SW 1271 (cell line): ENCODE measurements around the gene MYLK2.
"Not testable (repeated sequence)": the region's sequence is repeated elsewhere in the genome, so short reads cannot be mapped to it uniquely, and the experiment has no call there.

Source experiments
- DNase-seq, 2 experiments: peaks; one replicate each; lab custom pipeline; 2025; lab: John Stamatoyannopoulos, UW

Gene MYLK2

DNA sequence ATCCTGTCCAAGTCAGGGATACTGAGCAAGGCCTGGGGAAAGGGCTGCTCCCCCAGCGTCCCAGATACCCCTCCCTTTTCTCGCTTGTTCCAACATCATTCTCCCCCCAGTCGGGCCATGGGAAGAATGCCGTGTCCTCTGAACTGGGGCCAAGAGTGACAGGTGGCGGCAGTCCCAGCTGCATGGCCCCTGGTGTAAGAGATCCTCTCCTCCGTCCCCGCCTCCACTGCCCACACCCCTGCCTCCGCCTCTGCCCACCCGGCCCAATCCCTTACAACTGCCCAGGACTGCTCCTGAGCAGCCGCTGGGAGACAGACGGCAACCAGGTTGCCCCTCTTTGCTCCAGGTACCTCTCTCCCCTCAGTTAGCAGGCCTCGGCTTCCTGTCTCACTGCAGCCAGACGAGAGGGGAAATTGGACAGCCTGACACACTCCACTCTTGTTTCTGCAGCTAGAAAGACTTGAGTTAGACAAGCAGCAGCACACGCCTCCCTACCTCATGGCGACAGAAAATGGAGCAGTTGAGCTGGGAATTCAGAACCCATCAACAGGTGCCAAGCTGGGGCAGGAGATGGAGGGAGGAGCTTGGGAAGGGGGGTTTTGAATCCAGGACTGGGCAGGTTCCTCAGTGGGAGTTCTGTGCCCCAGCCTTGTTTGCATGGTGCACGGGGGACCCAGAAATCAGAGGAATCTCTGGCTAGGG, at the start of gene MYLK2:
Gene MYLK2 (plus strand): TSS at position 274 of the 702 bp plus-strand sequence. CDS start 225 bp downstream, at position 499.
- no peak for DNase-seq

DNA sequence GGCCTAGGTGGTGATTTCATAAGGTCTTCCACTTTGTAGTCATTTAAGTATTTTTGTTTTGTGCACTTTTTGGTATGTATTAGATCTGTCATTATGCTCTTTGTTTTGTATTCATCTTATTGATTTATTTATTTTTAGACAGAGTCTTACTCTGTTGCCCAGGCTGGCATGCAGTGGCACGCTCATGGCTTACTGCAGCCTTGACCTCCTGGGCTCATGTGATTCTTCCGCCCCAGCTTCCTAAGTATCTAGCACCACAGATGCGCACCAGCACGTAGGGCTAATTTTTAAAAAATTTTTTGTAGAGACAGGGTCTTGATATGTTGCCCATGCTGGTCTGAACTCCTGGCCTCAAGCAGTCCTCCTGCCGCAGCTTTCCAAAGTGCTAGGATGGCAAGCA, 49.5 kb upstream of the MYLK2 start:
- DNase-seq, result no peak

DNA sequence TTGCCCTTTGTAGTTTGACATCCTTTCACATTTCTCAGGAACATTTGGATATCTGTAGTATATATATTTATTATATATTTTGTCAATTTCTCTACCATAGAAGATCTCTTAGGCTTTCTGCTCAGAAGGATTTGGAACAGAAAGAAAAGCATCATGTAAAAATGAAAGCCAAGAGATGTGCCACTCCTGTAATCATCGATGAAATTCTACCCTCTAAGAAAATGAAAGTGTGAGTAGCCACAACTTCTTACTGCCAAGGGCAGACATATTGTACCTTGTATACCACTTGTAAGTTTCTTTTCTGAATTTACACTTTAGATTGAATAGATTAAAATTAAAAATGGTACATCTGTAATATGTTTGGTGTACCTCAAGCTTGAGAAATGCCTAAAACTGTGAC, 48.9 kb upstream of the MYLK2 start:
- DNase-seq, result no peak

DNA sequence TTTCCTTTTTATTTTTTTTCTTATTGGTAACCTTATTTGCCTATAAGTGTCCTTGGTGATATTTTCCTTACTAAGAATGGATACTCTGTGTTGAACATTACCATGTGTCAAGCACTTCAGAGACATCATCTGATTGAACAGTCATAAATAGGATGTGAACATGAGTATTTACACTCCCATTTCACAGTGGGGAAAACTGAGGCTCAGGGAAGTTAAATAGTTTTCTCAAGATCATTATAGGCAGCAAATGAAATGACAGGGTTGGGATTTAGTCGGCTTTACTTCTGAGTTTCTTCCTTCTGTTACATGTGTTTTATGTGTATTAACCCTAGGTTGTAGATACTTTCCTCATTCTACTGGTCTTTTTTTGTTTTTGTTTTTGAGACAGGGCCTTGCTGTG, 44.7 kb upstream of the MYLK2 start:
- no peak for DNase-seq

DNA sequence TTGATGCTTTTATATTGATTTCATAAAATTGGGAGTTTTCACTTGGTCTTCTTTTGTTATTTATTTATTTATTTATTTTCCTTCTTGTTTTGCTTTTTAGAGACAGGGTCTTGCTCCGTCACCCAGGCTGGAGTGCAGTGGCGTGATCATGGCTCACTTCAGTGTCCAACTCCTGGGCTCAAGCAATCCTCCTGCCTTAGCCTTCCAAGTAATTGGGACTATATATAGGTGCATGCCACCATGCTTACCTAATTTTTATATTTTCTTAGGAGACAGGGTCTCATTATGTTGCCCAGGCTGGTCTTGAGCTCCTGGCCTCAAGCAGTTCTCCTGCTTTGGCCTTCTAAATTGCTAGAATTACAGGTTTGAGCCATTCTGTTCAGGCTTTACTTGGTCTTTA, 38.3 kb upstream of the MYLK2 start:
- DNase-seq, result no peak

DNA sequence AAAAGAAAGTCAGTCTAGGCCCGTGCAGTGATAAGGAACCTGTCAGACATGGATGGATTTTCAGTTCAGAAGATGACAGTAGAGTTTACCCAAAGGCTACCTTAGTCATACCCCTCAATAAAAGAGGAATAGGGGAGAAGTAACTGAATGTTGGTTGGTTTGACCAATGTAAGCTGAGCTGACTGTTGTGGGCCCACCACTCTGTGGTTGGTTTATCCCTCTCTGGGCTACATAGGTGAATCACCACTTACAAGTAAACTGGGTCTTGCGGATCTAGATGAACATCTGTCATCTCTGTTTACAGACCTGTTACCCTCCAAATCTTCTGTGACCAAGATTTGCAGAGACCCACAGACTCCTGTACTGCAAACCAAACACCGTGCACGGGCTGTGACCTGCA, 37.2 kb upstream of the MYLK2 start:
- DNase-seq, result no peak

DNA sequence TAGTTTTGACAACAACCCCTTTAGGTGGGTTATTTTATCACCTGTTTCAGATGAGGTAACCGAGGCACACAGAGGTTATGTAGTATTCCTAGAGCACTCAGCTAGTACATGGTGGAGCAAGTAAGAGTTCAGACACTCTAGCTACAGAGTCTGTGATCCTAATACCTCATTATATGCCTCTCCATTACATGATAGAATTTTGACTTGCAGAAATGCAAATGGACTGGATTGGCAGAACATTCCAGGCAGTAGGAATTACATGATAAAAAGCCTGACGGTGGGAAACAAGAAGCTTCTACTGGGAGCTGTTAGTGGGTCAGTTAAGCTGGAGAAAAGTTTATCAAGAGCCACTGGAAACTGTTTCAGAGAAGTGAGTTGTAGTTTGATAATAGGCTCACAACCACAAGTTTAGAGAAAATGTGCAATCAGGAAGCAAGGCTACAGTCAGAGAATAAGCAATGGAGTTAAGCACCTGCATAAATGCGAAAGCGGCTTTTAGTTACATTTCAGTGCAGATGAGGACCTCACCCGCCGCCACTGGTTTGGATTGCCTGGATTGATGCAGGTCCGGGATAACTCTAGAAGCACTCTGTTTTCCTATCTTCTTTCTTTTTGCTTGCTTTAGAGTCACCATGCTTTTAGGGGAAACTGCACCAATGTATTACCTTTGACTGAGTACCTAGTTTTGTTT, 34.7 kb upstream of the MYLK2 start:
- no peak for DNase-seq

DNA sequence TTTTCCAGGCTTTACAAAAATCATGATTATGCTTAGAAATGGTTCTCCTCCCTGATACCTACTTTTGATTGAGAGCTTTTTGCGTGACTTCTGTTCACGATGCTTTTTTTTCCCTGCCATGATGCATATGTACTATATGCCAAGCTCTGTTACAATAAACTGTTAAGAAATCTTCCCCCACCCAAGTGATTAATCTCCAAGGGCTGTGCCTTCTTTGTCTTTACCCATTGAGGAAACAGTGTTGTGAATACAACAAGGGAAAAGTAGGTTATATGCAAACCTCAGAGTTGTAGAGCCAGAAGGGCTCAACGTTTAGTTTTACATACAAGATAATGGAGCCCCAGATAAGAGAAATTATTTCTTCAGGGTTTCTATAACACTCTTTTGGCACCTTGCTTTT, 34.1 kb upstream of the MYLK2 start:
- no peak for DNase-seq

DNA sequence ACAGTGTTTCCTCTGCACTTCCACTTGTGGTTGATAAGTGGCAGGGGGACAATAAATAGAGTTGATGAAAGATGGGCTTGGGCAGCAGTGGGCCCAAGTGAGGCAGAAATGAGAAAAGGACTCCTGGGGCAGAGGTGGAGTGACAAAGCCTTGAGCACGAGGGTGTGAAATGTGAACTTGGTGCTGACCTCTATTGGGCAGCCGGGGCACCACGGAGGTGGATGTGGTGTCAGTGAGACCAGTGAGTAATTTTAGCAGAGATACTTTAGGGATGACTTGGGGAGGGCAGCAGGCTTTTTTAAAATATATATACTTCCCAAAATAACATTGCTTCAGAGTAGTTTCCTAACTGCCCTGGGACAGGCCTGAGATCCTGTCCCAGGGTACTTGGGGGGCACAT, 30.6 kb upstream of the MYLK2 start:
- DNase-seq, result no peak

DNA sequence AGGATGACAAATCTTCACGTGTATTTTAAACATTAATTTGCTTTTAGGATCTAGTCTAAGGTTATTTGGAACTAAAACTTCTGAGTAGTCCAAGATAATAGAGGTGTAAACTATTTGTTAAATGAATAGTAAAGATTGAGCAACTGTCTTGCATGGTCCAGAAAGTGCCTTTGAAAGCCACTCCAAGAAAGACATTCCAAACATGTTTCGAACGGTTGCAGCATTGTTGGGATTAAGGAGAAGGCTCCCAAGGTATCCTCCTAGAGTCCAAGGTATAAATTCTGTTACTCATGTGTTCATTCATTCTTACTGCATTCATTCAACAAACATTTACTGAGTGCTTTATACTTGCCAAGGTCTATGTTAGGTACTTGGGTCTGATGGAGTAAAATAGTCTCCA, 28.8 kb upstream of the MYLK2 start:
- no peak for DNase-seq

DNA sequence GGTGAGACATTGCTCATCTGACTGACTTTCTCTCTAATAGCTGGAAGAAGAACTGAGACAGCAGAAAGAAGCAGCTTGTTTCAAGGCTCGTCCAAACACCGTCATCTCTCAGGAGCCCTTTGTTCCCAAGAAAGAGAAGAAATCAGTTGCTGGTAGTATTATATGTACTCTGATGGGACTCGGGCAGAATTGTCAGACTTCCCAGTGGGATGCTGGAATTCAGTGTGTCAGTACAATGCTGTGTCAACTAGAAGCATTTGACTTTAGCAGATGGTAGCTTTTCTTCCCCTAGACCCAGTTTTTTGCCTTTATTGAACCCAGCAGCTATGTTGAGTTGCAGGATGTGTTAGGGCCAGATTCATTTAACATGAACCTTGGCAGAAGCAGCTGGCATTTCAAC, 21.8 kb upstream of the MYLK2 start:
- no peak for DNase-seq

DNA sequence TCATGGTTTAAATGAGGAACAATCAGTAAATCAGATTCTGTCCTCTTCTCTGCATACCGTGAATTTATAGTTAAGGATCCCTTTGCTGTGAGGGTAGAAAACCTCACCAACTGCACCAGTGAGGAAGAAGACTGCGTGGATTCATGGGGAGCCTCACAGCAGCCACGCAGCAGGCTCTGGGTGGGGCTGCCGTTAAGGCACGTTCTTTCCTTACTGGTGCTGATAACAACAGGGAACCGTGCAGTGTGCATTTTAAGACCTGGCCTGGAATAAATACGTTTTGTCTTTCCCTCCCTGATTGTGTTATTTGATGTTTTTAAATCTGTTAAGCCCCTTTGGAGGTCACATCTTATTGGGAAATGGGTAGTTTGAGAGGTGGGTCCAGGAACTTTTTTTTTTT, 17.6 kb upstream of the MYLK2 start:
- no peak for DNase-seq

DNA sequence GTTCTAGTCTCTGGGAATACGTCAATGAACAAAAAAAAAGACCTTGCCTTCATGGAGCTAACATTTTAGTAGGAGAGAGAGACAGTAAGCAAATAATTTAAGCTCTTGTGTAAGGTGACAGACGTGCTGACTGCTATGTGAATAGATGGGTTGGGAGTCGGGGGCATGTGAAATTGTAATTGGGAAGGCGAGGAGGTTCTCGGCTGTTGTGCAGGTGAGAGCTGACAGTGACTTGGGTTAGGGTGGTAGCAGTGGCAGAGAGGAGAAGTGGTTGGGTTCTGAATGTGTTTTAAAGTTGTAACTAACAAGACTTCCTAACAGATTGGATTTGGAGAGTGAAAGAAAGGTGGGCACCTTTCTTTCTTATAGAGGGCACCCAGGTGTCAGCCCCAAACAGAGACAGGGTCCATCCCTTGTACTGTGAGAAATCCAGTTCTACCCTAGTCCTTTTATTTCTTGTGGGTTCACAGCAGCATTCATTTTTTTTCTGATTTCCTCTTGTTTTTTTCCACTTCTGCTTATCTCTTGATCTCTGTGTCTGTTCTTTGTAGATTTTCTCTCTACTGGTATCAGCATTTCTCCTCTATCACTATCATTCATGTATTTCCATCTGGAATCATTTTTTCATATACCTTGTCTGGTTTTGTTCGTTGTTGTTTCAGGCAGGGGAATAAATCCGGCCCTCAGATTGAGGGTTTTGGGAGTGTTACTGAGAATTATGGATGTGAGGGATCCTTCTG, 15.4 kb upstream of the MYLK2 start:
- no peak for DNase-seq

DNA sequence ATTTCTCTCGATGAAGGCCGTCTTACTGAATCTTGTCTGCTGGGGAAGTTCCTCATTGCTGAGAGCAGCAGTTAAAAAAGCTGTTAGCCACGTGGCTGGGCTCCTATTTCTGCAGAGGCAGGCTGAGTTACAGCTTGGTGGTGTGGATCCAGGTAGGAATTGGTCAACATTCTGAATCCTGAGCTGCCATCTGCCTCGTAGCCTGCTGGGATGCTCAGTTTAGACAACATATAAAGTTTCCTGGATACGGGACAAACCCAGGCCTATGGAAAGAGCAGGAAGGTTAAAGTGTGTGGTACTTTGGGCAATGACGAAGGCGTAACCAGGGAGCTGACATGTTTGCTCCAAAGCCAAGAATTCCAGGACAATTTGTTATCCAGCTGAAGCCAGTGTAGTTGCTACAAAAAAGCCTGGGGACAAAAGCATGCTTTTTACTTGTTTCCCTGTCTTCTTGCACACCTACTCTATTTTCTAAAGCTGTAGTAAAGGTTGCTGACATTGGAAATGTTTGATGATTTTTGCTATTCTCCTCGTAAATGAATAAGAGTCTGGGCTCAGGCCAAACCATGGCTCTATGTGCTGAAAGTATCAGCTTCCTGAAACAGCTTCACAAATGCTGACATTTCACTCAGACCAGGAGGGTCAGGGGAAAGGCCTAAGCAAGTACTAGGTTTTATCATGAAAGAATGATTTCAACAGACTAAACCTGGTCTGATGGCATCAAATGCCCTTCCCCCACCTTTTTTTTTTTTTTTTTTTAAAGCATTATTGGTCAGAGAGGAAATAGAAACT, 12.4 kb upstream of the MYLK2 start:
- DNase-seq, result no peak

DNA sequence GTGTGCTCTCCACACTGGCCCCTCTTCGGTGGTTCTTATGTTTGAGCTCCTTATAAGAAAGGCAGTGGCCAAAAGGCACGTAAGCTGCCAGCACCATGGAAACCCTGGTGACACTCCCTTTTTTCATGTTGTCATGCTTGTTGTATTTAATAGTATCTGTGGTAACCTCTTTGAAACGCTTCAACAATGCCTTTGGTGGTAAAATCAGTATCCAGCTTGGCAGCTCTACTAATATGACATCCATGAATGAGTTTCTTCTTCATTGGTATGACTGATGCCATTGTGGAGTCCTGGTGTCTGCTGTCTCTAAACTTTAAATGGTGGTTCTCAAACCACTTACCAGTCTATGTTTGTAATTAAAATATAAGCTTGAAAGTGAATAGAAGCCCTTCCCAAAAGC, 10.7 kb upstream of the MYLK2 start:
- DNase-seq, result no peak

DNA sequence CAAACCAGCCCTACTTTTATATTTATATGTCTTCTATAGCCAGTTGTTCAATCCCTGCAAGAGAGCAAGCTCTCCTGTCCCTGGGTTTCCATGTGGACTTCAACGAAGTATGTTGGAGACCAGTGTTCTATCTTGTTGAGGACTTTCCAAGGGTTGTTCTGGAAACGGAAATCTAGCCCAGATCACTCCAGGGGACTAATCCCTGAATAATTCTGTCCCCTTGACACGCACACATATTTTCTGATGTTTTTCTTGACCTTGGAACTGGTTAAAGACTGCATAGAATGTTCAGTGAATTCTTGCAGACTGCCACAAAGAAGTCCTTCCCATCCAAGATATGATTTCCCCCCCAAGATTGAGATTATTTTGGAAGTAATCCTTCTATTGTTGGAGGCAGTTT, 9.5 kb upstream of the MYLK2 start:
- no peak for DNase-seq

DNA sequence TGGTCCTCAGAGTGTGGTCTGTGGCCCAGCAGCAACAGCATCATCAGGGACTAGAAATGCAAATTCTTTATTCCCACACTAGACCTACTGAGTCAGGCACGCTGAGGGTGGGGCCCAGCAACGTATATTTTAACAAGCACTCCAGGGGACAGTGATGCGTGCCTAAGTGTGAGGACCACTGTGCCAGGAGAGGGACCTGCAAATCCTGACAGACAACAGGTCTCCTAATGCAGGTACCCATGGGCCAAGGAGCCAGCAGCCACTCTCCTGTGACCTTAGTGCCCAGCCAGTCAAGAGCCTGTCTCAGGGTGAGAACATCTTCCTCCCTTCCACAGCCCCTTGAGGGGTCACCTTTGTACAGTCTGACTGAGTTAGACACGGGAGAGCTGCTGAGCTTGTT, 8.0 kb upstream of the MYLK2 start:
- DNase-seq, result no peak

DNA sequence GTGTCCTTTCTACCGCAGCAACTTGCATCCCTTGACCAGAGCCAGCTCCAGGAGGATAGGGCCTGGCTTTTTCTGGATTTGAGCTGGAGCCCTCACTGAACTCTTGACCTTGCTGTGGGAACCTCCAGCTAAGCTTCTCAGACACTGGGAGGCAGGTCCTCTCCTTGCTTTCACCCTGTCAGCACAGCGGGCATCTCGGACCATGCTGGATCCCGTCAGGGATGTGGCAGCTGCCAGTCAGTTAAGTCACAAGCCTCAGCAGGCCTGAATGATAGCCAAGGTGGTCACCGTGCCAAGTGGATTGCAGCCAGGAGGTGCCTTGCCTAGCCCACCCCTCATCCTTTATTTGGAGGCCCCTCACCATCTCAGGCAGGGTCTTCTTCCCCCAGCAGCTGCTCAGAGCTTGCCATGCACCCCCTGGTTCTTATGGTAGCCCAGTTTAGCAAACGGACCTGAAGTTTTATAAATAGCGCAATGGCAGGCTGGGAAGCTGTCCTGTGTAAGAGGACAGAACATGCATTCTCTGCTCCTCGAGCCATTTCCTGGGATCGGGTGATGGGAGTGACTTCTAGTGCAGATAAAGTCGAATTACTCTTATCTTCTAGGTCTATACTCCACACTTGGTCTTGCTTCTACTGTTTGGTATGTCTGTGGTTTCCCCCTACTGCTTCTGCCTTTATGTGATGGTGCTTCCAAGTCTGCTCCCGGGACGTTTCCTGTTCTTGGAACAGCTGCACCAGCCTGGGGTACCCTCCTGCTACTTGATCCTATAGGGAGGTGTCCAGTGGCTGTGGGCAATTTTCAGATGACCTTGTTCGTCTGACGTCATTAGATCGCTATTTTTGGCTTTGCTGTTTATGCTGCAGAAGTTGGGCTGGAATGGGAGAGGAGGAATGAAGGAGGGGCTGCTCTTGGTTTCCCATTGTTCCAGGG, 7.1 kb upstream of the MYLK2 start:
- no peak for DNase-seq

DNA sequence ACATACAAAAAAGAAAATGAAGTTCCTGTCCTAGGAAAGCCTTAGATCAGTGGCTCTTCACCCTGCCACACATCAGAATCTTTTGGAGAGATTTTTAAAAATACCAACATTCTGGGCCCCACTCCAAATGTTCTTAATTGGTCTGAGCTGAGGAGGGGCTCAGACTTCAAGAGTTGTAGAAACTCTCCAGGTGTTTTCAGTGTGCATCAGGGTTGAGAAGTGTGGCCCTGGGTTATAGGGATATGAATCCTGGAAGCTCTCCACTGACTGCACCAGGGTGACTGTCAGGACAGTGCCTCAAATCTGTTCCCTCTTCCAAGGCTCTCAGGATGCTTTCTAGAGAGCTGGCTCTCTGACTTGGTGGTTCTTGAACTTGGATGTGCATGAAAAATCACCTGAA, 5.5 kb upstream of the MYLK2 start:
- no peak for DNase-seq

DNA sequence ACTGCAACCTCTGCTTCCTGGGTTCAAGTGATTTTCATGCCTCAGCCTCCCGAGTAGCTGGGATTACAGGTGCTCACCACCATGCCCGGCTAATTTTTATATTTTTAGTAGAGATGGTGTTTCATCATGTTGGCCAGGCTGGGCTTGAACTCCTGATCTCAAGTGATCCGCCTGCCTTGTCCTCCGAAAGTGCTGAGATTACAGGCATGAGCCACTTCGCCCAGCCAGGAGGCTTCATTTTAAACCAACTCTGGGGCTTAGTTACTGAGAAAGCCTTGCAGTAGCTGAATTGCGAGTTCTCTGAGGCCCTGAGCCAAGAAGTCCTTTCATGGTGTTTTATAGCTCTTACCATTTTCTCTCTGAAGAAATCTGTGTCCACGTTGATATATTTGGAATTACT, 5.0 kb upstream of the MYLK2 start:
- DNase-seq, result not testable (repeated sequence)
